A549 (cell line): Measurements from ENCODE around the gene MYRFL. TPM values are rescaled to one million over a fixed set of nuclear protein-coding genes. Genes with fewer than 3 reads are reported as not detected.

Experiments used
- ATAC-seq, 2 experiments: fragments of 200-7000 bp in 1 of 2; fragments of >200 bp in 1 of 2; cut with Nextera tagmentation in 1 of 2; cut with Tn5 transposase in 1 of 2; 3 replicates each; pipeline versions ENCODE4 v1.8.0 to v1.9.1; 2018 to 2020; ENCODE audit warnings: mild to moderate bottlenecking in 1 of 2, moderate library complexity in 1 of 2
- CTCF ChIA-PET: fragments of 300-600 bp; sonication (Branson Sonifier 250); formaldehyde crosslinking; extraction: SDS; loops from one replicate; lab custom pipeline; 2021; ENCODE audit warnings: antibody characterized with exemption, inconsistent platforms; lab: Yijun Ruan, JAX
- POLR2A ChIA-PET: fragments of 350-600 bp; formaldehyde crosslinking; extraction: SDS; loops from one replicate; lab custom pipeline; 2021; ENCODE audit warnings: antibody characterized with exemption, inconsistent platforms; lab: Yijun Ruan, JAX
- DNase-seq, 2 experiments: peaks; one replicate each; pipeline versions ENCODE4 v3.0.0 to v3.0.0-alpha.2; 2011 to 2016; ENCODE audit warnings: low read depth in 1 of 2, low spot score in 1 of 2
- FAIRE-seq: peaks from 2 replicates; lab custom pipeline; 2011; peaks lifted over from hg19 to GRCh38; lab: Jason Lieb, UNC
- H3K27ac ChIP-seq, 2 experiments: fragments of >200 bp; sonication (Bioruptor Twin); formaldehyde crosslinking; 3 replicates each; pipeline ENCODE4 v1.5.1; 2016 to 2017
- H3K4me1 ChIP-seq: fragments of >200 bp; sonication (Bioruptor Twin); formaldehyde crosslinking; 3 replicates; pipeline ENCODE4 v1.6.1; 2016
- H3K4me2 ChIP-seq: fragments of >200 bp; sonication (Bioruptor Twin); formaldehyde crosslinking; 3 replicates; pipeline ENCODE4 v1.6.1; 2016
- H3K4me3 ChIP-seq: fragments of >200 bp; sonication (Bioruptor Twin); formaldehyde crosslinking; 3 replicates; pipeline ENCODE4 v1.5.1; 2016
- H3K9me3 ChIP-seq: fragments of >200 bp; sonication (Bioruptor Twin); formaldehyde crosslinking; 3 replicates; pipeline ENCODE4 v1.6.1; 2016
- CBX2 ChIP-seq: fragments of 200-600 bp; sonication (generic); IDR thresholded peaks from 2 replicates; pipeline ENCODE4 v1.6.1; 2016; ENCODE audit warnings: low read depth, mild to moderate bottlenecking, borderline replicate concordance
- CBX8 ChIP-seq: fragments of 200-600 bp; sonication (generic); IDR thresholded peaks from 2 replicates; pipeline ENCODE4 v1.6.1; 2016
- CEBPB ChIP-seq, 2 experiments: fragments of >200 bp in 1 of 2; sonication (Bioruptor Twin) in 1 of 2; formaldehyde crosslinking in 1 of 2; IDR thresholded peaks; 2 replicates each; pipeline ENCODE4 v1.6.1; 2012 to 2016
- CHD4 ChIP-seq: fragments of 200-600 bp; sonication (generic); IDR thresholded peaks from 2 replicates; pipeline ENCODE4 v1.6.1; 2016; ENCODE audit warnings: antibody characterized with exemption, mild to moderate bottlenecking, borderline replicate concordance
- ESRRA ChIP-seq: fragments of 150-350 bp; IDR thresholded peaks from 2 replicates; pipeline ENCODE4 v1.6.1; 2014; ENCODE audit warnings: mild to moderate bottlenecking, low read length, borderline replicate concordance
- FOSB ChIP-seq: fragments of 250-450 bp; sonication (Bioruptor Pico); IDR thresholded peaks from 2 replicates; pipeline ENCODE4 v1.5.0; 2020; ENCODE audit warnings: mild to moderate bottlenecking, moderate library complexity
- HDAC2 ChIP-seq: fragments of 200-600 bp; sonication (generic); IDR thresholded peaks from 2 replicates; pipeline ENCODE4 v1.6.1; 2016
- HOXA7 ChIP-seq: fragments of 250-450 bp; sonication (Bioruptor Pico); IDR thresholded peaks from 2 replicates; pipeline ENCODE4 v1.5.0; 2020; ENCODE audit warnings: mild to moderate bottlenecking, moderate library complexity
- JUNB ChIP-seq: fragments of >200 bp; sonication (Bioruptor Twin); formaldehyde crosslinking; IDR thresholded peaks from 2 replicates; pipeline ENCODE4 v1.6.1; 2016
- MAFK ChIP-seq: fragments of 450-650 bp; IDR thresholded peaks from 2 replicates; pipeline ENCODE4 v1.6.1; 2014; ENCODE audit not compliant: partially characterized antibody
- MAZ ChIP-seq: fragments of 150-350 bp; IDR thresholded peaks from 2 replicates; pipeline ENCODE4 v1.6.1; 2014; ENCODE audit warnings: antibody characterized with exemption, low read depth, low read length, borderline replicate concordance
- NPAS2 ChIP-seq: fragments of 250-450 bp; sonication (Bioruptor Pico); IDR thresholded peaks from 2 replicates; pipeline ENCODE4 v1.8.0; 2022; ENCODE audit warnings: mild to moderate bottlenecking, moderate library complexity, borderline replicate concordance
- PBX3 ChIP-seq: IDR thresholded peaks from 2 replicates; pipeline ENCODE4 v1.6.1; 2012
- POLR2A ChIP-seq: IDR thresholded peaks from 2 replicates; pipeline ENCODE4 v1.6.1; 2012; ENCODE audit warnings: mild to moderate bottlenecking, low read length
- RNF2 ChIP-seq: fragments of 200-600 bp; sonication (generic); IDR thresholded peaks from 2 replicates; pipeline ENCODE4 v1.6.1; 2016; ENCODE audit warnings: low read depth, mild to moderate bottlenecking, antibody characterized with exemption, moderate library complexity, borderline replicate concordance
- TFCP2L1 ChIP-seq: fragments of 250-450 bp; sonication (Bioruptor Pico); IDR thresholded peaks from 2 replicates; pipeline ENCODE4 v1.5.0; 2021; ENCODE audit warnings: mild to moderate bottlenecking
- ZFP36 ChIP-seq: fragments of 450-650 bp; IDR thresholded peaks from 2 replicates; pipeline ENCODE4 v1.6.1; 2014; ENCODE audit warnings: borderline replicate concordance; ENCODE audit not compliant: partially characterized antibody
- ZSCAN20 ChIP-seq: fragments of 250-450 bp; sonication (Bioruptor Pico); IDR thresholded peaks from 2 replicates; pipeline ENCODE4 v1.8.0; 2022; ENCODE audit warnings: mild to moderate bottlenecking, moderate library complexity
- WGBS: methylation state at CpG from one replicate; pipeline ENCODE4 v1.1.6; 2017; ENCODE audit errors: missing lambda C conversion rate; 5-methylcytosine and 5-hydroxymethylcytosine counted together
- polyA plus RNA-seq, 4 experiments: library from polyadenylated mRNA; depleted of rRNA in 3 of 4; stranded (reverse); fragments of >200 nt; fragmentation: RNase III in 1 of 4; extraction: RNeasy Plus Mini Kit Qiagen cat#74134 plus additional on column Dnase treatment in 1 of 4; gene quantifications; 2 replicates in 3 of 4; 3 replicates in 1 of 4; pipeline ENCODE4 v1.2.3, GENCODE V29; 2011 to 2017

The MYRFL gene
- polyA plus RNA-seq, 2 of the 4 experiments (the other 2 are of a cell fraction) = 0.04 TPM; not detected in 1

GRCh38 chr12:69929125-69929524 lies 104.1 kb downstream of the MYRFL start:
- no peak overlapping the region for H3K27ac ChIP-seq
- H3K9me3 ChIP-seq = no peaks in the 10 kb centered on the region
- no peak overlapping the region for H3K4me3 ChIP-seq
- 50% methylated on average over 2 of the region's 2 CpGs for WGBS
- ChIA-PET CTCF (no interaction called here), POLR2A (no interaction called here)
- FAIRE-seq (no peak), DNase-seq (no peak), ATAC-seq (no peak)
- no peaks in the 10 kb centered on the region for H3K4me1 ChIP-seq
- TF ChIP-seq CEBPB (IDR thresholded peaks at IDR 0.05) (no peak), CHD4 (no peak), PBX3 (no peak), HOXA7 (CRISPR knock-in tag) (no peak)
- no peak overlapping the region for H3K4me2 ChIP-seq

- TF ChIP-seq TFCP2L1 (CRISPR knock-in tag) (no peak), MAFK (no peak), CBX8 (no peak), HDAC2 (no peak), CEBPB (IDR thresholded peaks at IDR 0.05) (no peak)
- POLR2A ChIA-PET = no interaction called here
- CTCF ChIA-PET = no interaction called here
- WGBS = 1% methylated on average over 3 of the region's 3 CpGs
- FAIRE-seq (no peak), DNase-seq (no peak), ATAC-seq (no peak)
- no peaks in the 10 kb centered on the region for H3K9me3 ChIP-seq
- H3K4me1 ChIP-seq = no peaks in the 10 kb centered on the region
- no peak overlapping the region for H3K27ac ChIP-seq
- H3K4me2 ChIP-seq = no peak overlapping the region
- H3K4me3 ChIP-seq = no peak overlapping the region
Measured at GRCh38 chr12:69929531-69929930, 104.5 kb downstream of the MYRFL start.

DNA sequence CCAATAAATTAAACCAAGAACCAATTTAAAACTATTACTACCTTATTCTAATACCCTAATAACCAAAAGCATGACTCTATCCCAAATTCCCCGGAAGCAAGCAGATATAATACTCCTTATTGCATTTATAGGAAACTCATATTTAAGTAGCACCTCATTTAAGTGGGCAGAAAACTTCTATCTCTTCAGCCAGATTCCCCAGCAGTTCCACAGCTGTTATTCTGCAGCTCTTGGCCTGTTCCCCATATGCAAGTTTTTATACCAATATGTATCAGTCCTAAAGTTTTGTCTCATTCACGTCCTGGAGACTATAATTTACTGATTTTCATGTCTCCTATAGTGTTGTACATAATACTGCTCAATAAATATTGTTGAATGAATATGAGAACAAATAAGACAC lies 106.5 kb downstream of the MYRFL start:
- no peak overlapping the region for H3K4me2 ChIP-seq
- no peaks in the 10 kb centered on the region for H3K9me3 ChIP-seq
- CTCF ChIA-PET = interaction anchor here (1.0 kb wide), 1 partner anchor 52 kb away, joined by 3 read pairs; no protein-coding TSS in a partner anchor
- TF ChIP-seq RNF2 (no peak), ZFP36 (no peak), ZSCAN20 (CRISPR knock-in tag) (no peak), JUNB (no peak)
- H3K4me3 ChIP-seq = no peak overlapping the region
- WGBS = 2% methylated on average over 2 of the region's 2 CpGs
- DNase-seq = no peak
- H3K4me1 ChIP-seq = no peaks in the 10 kb centered on the region
- POLR2A ChIA-PET = no interaction called here
- no peak for ATAC-seq
- no peak for FAIRE-seq
- H3K27ac ChIP-seq = no peak overlapping the region

- no peak for TF ChIP-seq MAZ
- TF ChIP-seq ESRRA = no peak
- no peak for TF ChIP-seq HDAC2
- TF ChIP-seq POLR2A = no peak
- TF ChIP-seq FOSB (CRISPR knock-in tag) = no peak
- TF ChIP-seq, all 56 proteins: peak for 0
- H3K4me1 ChIP-seq = no peaks in the 10 kb centered on the region
- no peak overlapping the region for H3K4me3 ChIP-seq
- CTCF ChIA-PET = interaction anchor here (0.6 kb wide), 1 partner anchor 1315 kb away, joined by 3 read pairs; no protein-coding TSS in a partner anchor
- no peak for DNase-seq
- no peak for FAIRE-seq
- H3K27ac ChIP-seq = no peak overlapping the region
- WGBS = 17% methylated on average over 2 of the region's 2 CpGs
- no peaks in the 10 kb centered on the region for H3K9me3 ChIP-seq
- POLR2A ChIA-PET = no interaction called here
- no peak overlapping the region for H3K4me2 ChIP-seq
- no peak for ATAC-seq
Measured at GRCh38 chr12:69932154-69932553, 107.1 kb downstream of the MYRFL start.

DNA sequence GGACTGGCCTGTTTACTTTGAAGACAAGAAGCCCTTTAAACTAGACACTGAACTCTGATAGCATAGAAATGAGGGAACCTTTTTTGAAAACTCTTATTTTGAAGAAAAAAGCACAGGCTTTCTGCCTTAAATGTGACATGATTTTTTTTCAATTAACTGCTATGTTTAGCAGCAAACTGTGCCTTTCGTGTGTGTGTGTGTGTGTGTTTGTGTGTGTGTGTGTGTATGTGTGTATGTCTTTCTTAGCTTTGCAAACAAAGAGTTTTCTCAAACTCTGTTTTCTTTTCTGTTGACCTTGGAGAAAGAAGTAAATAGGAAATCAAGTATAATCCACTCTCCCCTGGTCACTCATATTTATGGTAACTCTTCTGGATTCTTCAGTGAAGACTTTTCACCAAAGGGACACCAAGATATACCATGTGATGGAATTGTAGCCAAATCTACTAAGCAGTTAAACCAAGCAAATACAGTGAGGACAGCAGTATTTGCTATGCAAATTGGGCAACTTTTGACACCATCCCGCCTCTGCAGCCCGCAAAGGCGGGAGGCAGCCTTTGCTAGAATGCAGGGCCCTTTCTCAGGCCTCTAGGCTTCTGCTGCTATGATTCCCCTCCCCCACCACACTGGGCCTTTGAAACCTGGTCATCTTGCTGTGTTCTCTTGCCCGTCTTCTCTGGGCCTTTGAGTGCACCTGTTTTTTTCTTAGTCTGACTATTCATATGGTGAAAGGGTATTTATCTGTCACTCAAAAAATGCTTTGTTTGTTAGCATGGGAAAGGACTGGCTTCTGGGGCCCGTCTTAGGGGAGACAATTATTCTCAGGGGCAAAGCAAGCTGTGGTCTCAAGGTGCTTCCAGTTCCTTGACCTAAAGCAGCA lies 107.9 kb downstream of the MYRFL start:
- no peak overlapping the region for H3K27ac ChIP-seq
- DNase-seq = no peak
- no peak overlapping the region for H3K4me3 ChIP-seq
- 47% methylated on average over 6 of the region's 6 CpGs for WGBS
- CTCF ChIA-PET = interaction anchor here (0.6 kb wide), 1 partner anchor 1316 kb away, joined by 3 read pairs; no protein-coding TSS in a partner anchor
- no peak for ATAC-seq
- TF ChIP-seq CBX2 (no peak), NPAS2 (CRISPR knock-in tag) (no peak)
- POLR2A ChIA-PET = no interaction called here
- no peak overlapping the region for H3K4me2 ChIP-seq
- no peaks in the 10 kb centered on the region for H3K4me1 ChIP-seq
- FAIRE-seq = no peak
- H3K9me3 ChIP-seq = no peaks in the 10 kb centered on the region
